NB4 (cell line): ENCODE measurements around the gene CREB3L2.

Source experiments
- CTCF ChIP-seq: IDR thresholded peaks from one replicate; pipeline ENCODE4 v1.5.1; 2012; ENCODE audit warnings: low read depth, low read length
- POLR2A ChIP-seq: IDR thresholded peaks from 2 replicates; pipeline ENCODE4 v1.6.1; 2011; ENCODE audit warnings: mild to moderate bottlenecking; ENCODE audit not compliant: insufficient read length; ENCODE audit errors: extremely low read depth

- TF ChIP-seq CTCF (no peak), POLR2A (no peak)
Measured at GRCh38 chr7:137920637-137921399, 81.1 kb downstream of the CREB3L2 start.
